T-helper 2 cell treated with Interferon-gamma antibody and Interleukin-4, amounts not matched to agents 5 μg/mL and 100 μg/mL, for 36 hours (primary cell): ENCODE results near the gene COL23A1.
"Not testable (repeated sequence)": the region's sequence is repeated elsewhere in the genome, so short reads cannot be mapped to it uniquely, and the experiment has no call there.

ENCODE experiments used
- DNase-seq: peaks from one replicate; pipeline ENCODE4 v3.0.0; 2021; ENCODE audit warnings: low spot score
- H3K27ac Mint-ChIP-seq: one replicate; pipeline ENCODE4 v1.8.0; 2021; ENCODE audit warnings: mild to moderate bottlenecking, mixed read lengths
- H3K27me3 Mint-ChIP-seq: one replicate; pipeline ENCODE4 v1.8.0; 2021; ENCODE audit warnings: low read depth, mixed read lengths
- H3K36me3 Mint-ChIP-seq: one replicate; pipeline ENCODE4 v1.8.0; 2021; ENCODE audit warnings: low read depth, mixed read lengths
- H3K4me1 Mint-ChIP-seq: one replicate; pipeline ENCODE4 v1.8.0; 2021; ENCODE audit warnings: low read depth, mixed read lengths
- H3K4me3 Mint-ChIP-seq: one replicate; pipeline ENCODE4 v1.8.0; 2022; ENCODE audit warnings: mild to moderate bottlenecking, moderate library complexity, mixed read lengths
- H3K9me3 Mint-ChIP-seq: one replicate; pipeline ENCODE4 v1.8.0; 2021; ENCODE audit warnings: mixed read lengths

Gene COL23A1

DNA sequence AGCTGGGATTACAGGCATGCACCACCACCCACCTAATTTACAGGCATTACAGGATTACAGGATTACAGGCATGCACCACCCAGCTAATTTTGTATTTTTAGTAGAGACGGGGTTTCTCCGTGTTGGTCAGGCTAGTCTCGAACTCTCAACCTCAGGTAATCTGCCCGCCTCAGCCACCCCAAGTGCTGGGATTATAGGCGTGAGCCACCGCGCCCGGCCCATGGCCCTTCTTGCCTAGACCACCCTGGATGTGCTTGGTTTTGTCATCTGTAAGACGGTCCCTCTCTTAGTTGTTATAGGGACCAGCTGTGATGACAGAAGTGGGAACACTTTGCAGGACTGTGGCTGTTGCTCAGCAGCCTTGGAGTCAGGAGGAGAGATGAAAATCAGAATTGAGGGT, 354.1 kb downstream of the COL23A1 start:
- Mint-ChIP-seq H3K9me3 (no peaks in the 10 kb centered on the region), H3K4me3 (no peak overlapping the region), H3K27me3 (no peaks in the 10 kb centered on the region), H3K27ac (no peak overlapping the region), H3K36me3 (peaks cover 9% of the 10 kb centered on the region), H3K4me1 (peaks cover 27% of the 10 kb centered on the region)
- no peak for DNase-seq

DNA sequence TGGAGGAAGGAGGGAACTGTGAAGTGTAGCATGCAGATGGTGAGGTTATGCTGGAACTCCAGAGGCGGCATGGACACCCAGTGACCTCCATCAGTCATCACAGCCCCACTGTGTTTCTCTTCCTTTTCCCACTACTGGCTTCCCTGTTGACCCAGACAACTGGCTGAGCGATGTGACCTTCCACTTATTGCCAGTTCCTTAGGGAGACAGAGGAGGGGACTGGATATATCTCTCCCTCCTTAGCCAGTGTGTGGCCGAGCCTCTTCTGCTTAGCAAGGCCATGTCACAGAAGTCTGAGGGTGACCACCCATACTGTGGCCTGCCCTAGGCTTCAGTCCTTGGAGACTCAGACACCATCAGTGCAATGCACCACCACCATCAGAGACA, 354.6 kb downstream of the COL23A1 start:
- no peak overlapping the region for H3K4me3 Mint-ChIP-seq

DNA sequence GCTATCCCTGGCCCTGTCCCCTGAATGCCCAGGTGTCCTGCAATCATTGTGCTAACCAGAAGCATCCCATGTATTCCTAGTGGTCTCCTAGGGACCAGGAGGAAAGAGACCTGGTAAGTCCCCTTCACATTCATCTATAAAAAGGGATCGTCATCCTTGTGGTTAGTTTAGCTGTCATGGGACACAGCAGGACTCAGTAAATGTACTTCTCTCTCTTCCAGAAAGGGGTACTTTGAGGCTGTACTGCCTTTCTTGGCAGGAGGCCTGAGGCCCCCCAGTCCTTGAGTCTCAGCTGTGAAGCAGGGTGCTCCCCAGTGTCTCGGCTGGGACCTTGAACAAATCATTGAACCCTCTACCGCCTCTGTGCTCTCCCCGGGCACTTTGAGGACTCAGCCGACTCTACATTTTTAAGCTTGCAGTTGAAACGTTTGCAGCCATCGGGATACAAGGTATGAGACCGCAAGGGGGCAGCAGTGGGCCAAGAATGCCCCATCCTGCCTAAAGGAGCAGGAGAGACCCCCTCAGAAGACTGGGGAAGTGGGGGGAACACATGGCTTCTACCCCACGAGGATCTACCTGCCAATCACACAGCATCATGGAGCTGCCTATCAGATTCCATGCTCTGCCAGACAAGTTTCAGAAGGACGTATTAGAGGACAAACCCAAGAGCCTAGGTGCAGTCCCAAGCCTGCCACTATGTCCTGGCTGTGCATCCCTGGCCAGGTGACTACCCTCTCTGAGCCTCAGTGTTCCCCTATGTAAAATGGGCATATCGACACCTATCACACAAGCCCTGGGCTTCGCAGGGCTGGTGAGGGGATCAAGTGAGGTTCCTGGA, 355.2 kb downstream of the COL23A1 start:
- Mint-ChIP-seq H3K27ac (peak overlapping the region; percentile 47), H3K36me3 (peaks cover 20% of the 10 kb centered on the region), H3K4me3 (peak overlapping the region; percentile 17), H3K4me1 (peaks cover 25% of the 10 kb centered on the region), H3K9me3 (no peaks in the 10 kb centered on the region), H3K27me3 (no peaks in the 10 kb centered on the region)
- peak; percentile 63 for DNase-seq

More for the DNA sequence above, 354.6 kb downstream of the COL23A1 start:
- Mint-ChIP-seq H3K9me3 (no peaks in the 10 kb centered on the region), H3K27ac (no peak overlapping the region), H3K4me1 (peaks cover 27% of the 10 kb centered on the region), H3K36me3 (peaks cover 14% of the 10 kb centered on the region), H3K27me3 (no peaks in the 10 kb centered on the region)
- DNase-seq, result no peak

DNA sequence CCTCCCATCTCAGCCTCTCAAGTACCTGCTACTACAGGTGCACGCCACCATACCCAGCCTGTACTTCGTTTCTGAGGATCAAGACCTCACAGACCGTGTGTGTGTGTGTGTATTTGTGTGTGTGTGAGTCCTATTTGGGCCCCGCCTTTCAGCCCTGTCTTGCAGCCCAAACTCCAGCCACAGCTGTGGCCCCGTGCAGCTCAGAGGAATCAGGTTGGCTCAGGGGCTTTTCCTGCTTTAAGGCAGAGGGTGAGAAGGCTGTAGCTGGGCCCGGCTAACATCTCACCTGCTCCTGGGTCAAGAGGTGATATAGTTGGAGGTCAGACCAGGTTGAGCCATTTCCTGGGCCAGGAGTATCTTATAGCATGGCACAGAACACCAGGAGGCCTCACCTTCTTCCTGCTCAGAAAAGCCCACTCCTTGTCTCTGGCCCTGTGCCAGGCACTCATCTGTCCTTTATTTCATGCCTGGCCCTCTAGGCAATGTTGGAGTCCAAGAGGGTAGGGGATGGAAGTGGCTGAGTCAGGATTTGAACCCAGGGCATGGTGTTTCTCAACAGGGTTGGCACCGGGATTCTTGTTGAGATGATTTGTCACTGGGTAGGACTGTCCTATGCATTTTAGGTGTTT, 356.0 kb downstream of the COL23A1 start:
- H3K9me3 Mint-ChIP-seq, result no peaks in the 10 kb centered on the region
- peaks cover 22% of the 10 kb centered on the region for H3K4me1 Mint-ChIP-seq
- H3K36me3 Mint-ChIP-seq, result peaks cover 27% of the 10 kb centered on the region
- H3K4me3 Mint-ChIP-seq, result peak overlapping the region; percentile 38
- peak overlapping the region; percentile 63 for H3K27ac Mint-ChIP-seq
- DNase-seq, result no peak
- no peaks in the 10 kb centered on the region for H3K27me3 Mint-ChIP-seq

DNA sequence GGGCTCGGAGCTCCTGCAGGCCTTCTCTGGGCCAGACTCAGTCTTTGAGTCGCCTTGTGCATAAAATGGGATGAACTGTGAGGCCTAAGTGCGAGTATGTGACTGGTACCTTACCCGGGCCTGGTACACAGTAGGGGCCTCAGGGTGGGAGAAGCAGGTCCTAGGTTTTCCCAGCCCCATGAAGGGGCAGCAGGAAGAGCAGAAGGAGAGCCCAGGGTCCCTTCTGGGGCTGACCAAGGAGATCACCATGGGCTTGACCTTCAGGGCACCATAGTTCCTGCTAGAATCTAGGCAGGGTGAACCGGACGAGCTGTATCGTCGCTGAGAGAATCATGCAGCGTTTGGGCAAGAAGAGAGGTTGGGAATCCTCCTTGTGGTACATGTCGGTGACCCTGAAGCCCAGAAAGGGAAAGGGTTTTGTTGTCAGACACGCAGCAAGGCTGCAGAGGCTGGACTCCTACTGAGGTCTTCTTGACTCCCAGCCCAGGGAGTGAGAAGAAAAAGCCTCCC, 357.2 kb downstream of the COL23A1 start:
- Mint-ChIP-seq H3K4me3 (peak overlapping the region; percentile 70), H3K27me3 (no peaks in the 10 kb centered on the region), H3K4me1 (peaks cover 22% of the 10 kb centered on the region), H3K9me3 (no peaks in the 10 kb centered on the region), H3K27ac (peak overlapping the region; percentile 80), H3K36me3 (peaks cover 35% of the 10 kb centered on the region)
- no peak for DNase-seq

DNA sequence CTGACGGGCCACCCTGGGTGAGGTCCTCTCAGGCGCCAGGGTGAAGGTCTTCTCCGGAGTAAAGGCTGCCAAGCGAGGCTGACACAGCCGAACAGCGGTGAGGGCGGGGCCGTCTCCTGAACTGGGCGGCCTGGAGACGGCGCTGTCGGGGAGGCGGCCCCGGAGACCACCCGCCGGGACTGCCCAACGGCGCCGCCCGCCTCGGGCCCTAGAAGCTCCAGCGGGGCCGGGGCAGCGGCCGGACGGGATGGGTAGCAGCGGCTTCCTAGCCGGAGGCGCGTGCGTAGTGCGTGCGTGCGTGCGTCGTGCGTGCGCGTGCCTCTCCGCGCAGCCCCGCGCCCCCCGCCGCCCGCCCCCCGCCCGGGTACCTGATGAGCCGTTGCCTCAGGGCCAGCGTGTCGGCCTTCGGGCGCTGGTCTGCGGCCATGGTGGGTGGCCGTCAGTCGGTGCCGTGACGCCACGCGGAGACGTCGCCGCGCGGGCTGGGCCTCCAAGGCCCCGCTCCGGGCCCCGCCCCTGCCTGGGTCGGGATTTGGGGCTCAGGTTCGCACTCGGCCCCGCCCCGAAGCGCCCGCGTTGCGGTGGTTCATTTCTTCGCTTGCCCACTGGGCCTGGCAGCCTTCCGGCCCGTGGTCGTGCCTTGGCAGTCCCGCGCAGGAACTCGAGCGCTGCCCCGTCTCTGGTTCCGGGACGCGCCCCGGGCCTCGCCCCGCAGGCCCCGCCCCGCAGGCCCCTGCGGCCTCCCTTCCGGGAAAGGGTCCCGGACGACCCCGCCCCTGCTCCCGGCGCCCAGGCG, 357.9 kb downstream of the COL23A1 start, which contains the start of gene PHYKPL:
PHYKPL (minus strand) TSS at position 679 of the 796 bp plus-strand sequence; CDS start at position 427, 252 bp downstream.
- peak within 1 kb of the TSS; percentile 84 for H3K27ac Mint-ChIP-seq
- H3K4me1 Mint-ChIP-seq, result peaks cover 27% of the 10 kb centered on the region
- H3K4me3 Mint-ChIP-seq, result peak within 1 kb of the TSS; percentile 89
- DNase-seq, result peak; percentile 71
- H3K9me3 Mint-ChIP-seq, result no peaks in the 10 kb centered on the region
- peaks cover 42% of the 10 kb centered on the region for H3K36me3 Mint-ChIP-seq
- H3K27me3 Mint-ChIP-seq, result no peaks in the 10 kb centered on the region

DNA sequence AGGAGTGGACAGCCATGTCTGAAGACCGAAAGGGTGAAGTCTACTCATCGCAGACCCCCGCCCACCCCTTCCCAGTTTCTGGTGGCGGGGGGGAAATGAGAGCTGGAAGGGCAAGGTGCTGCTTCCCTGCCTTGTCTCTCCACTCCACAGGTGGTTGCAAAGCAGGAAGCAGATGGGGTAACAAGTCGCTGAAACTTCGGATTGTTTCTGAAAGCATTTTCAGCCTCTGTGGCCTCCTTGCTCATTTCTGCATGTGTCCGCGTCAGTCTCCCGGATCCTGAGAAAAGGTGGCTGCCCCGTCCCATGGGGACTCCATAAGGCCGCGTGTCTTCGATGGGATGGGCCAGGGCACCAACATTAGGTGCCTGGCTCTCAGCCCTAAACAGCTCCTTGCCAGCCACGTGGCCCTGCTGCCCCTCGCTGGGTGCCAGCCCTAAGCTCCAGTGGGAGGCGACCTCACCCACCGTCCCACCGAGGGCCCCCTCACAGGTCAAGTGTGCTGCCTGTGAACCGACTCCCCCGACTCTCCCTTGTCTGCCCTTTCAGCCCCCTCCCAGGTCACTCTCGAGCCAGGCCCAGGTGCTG, 358.6 kb downstream of the COL23A1 start:
- peaks cover 27% of the 10 kb centered on the region for H3K4me1 Mint-ChIP-seq
- H3K27me3 Mint-ChIP-seq, result no peaks in the 10 kb centered on the region
- H3K27ac Mint-ChIP-seq, result peak overlapping the region; percentile 71
- H3K9me3 Mint-ChIP-seq, result no peaks in the 10 kb centered on the region
- H3K36me3 Mint-ChIP-seq, result peaks cover 49% of the 10 kb centered on the region
- DNase-seq, result no peak
- H3K4me3 Mint-ChIP-seq, result peak overlapping the region; percentile 89

DNA sequence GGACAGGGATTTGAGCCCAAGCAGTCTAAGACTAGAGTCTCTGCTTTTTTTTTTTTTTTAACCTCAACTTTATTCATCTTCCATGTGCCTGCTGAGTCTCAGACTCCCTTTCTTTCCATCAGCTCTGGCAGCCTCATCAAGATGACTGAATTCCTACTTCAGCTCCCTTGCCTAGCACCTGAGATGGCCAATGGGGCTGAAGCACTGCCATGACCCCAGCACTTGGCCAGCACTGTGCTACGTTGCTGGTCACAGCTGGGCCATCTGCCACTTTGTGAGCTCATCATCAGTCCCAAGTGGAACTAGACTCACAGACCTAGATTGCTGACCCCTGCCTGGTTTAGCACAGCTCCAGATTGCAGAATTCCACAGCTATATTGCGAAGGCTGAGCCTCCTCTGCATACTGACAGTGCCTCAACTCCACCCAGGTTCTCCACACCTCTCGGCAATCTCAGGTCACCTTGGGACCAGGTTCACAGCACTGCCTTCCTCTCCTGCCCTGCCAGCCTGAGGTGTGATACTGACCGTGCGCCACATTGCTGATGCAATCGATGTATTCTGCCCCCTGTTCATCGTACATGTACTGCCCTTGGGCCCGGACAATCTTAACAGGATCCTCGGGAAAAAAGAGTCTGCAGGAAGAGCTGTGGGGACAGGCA, 359.2 kb downstream of the COL23A1 start:
- Mint-ChIP-seq H3K4me3 (peak overlapping the region; percentile 89), H3K4me1 (peaks cover 27% of the 10 kb centered on the region), H3K36me3 (peaks cover 52% of the 10 kb centered on the region), H3K27me3 (no peaks in the 10 kb centered on the region), H3K27ac (peak overlapping the region; percentile 55), H3K9me3 (no peaks in the 10 kb centered on the region)
- no peak for DNase-seq

DNA sequence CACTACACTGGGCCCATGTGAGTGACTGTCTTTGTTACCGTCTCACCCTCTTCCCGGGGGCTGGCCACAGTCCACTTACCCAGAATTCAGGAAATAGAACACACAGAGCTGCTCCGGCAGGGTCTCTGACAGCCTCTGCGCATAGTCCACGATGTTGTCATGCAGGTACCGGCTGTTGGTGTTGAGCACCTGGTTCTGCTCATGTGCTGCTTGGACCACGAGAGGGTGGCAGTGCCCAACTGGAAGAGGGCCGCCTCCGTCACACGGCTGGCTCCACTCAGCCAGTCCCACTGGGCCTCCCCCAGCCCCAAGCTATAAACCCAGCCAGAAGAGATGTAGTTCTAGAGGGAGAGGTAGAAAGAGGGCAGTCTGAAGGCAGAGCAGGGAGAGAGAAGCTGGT, 360.3 kb downstream of the COL23A1 start:
- H3K27ac Mint-ChIP-seq, result peak overlapping the region; percentile 26
- H3K9me3 Mint-ChIP-seq, result no peaks in the 10 kb centered on the region
- H3K4me3 Mint-ChIP-seq, result peak overlapping the region; percentile 89
- H3K36me3 Mint-ChIP-seq, result peaks cover 57% of the 10 kb centered on the region
- H3K27me3 Mint-ChIP-seq, result no peaks in the 10 kb centered on the region
- DNase-seq, result no peak
- H3K4me1 Mint-ChIP-seq, result peaks cover 24% of the 10 kb centered on the region

DNA sequence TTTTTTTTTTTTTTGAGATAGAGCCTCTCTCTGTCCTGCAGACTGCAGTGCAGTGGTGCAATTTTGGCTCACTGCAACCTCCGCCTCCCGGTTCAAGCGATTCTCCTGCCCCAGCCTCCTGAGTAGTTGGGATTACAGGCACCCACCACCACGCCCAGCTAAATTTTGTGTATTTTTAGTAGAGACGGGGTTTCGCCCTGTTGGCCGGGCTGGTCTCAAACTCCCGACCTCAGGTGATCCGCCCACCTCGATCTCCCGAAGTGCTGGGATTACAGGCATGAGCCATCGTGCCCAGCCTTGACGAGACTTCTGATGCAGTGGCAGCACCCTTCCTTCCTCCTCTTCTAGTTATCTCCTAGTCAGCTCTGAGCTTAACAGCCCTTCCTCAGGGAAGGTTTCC, 361.1 kb downstream of the COL23A1 start:
- Mint-ChIP-seq H3K4me3 (peak overlapping the region; percentile 38), H3K4me1 (peaks cover 23% of the 10 kb centered on the region), H3K36me3 (peaks cover 58% of the 10 kb centered on the region)
- H3K27me3 Mint-ChIP-seq, DNase-seq, H3K9me3 Mint-ChIP-seq, H3K27ac Mint-ChIP-seq: not testable (repeated sequence)

DNA sequence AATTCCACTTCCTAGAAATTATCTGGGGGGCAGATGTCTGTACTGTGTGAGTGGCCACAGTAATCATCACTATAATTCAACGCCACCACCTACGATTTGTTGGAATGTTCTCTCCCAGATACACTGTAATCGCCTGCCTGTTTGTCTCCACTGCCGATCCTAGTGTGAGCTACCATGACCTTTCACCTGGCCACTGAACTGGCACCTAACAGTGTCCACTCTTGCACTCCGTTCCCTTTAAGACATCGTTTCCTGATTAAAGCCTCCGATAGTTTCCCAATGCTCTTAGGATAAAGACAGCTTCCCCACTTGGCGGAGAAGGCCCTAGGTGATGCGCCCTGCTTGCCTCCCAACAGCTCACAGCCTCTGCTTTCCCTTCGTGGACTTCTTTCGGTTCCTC, 361.6 kb downstream of the COL23A1 start:
- no peak overlapping the region for H3K27ac Mint-ChIP-seq
- DNase-seq, result no peak
- H3K9me3 Mint-ChIP-seq, result no peaks in the 10 kb centered on the region
- no peak overlapping the region for H3K4me3 Mint-ChIP-seq
- H3K4me1 Mint-ChIP-seq, result peaks cover 23% of the 10 kb centered on the region
- H3K27me3 Mint-ChIP-seq, result no peaks in the 10 kb centered on the region
- H3K36me3 Mint-ChIP-seq, result peaks cover 58% of the 10 kb centered on the region

DNA sequence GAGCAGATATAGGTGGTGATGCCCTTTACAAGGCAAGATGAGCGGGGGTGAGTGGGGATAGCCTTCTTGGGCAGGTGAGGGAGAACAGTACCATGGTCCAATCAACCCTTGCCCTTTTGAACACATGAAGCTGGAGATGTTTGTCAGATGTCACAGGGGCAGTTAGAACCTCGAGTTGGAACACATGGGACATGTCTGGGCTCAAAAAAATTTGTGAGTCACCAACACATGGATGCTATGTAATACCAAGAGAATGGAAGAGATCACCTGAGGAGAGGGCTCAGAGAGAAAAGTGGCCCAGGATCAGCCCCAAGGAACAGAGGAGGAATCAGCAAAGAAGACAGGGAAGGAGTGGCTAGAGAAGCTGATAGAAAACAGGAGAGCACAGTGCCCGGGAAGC, 362.3 kb downstream of the COL23A1 start:
- Mint-ChIP-seq H3K4me3 (no peak overlapping the region), H3K27ac (peak overlapping the region; percentile 68), H3K4me1 (peaks cover 23% of the 10 kb centered on the region), H3K27me3 (no peaks in the 10 kb centered on the region), H3K9me3 (no peaks in the 10 kb centered on the region), H3K36me3 (peaks cover 62% of the 10 kb centered on the region)
- DNase-seq, result no peak

DNA sequence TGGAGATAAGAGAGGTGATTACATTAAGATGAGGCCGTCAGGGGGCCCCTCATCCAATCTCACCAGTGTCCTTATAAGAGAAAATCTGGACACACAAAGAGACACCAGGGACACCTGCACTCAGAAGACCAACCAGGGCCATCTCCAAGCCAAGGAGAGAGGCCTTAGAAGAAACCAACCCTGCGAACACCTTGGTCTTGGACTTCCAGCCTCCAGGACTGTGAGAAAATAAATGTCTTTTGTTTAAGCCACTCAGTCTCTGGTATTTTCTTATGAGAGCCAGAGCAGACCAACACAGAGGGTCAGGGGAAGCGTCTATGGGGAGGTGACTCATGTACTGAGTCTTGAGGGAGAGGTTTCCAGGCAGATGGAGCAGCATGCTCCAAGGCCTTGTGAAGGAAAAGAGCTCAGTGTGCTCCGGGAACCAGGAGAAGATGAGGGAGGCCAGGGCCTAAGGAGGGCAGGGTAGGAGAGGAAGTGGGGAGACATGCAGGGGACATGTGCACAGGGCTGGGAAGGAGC, 363.0 kb downstream of the COL23A1 start:
- DNase-seq, result no peak
- Mint-ChIP-seq H3K27me3 (no peaks in the 10 kb centered on the region), H3K4me3 (no peak overlapping the region), H3K36me3 (peaks cover 63% of the 10 kb centered on the region), H3K27ac (peak overlapping the region; percentile 68), H3K4me1 (peaks cover 23% of the 10 kb centered on the region), H3K9me3 (no peaks in the 10 kb centered on the region)
